Measurements from ENCODE around the gene BHLHE23. TPM values are rescaled to one million over a fixed set of nuclear protein-coding genes. Genes with fewer than 3 reads are reported as not detected.

The BHLHE23 gene
- total and polyA plus RNA-seq, 2 donors (not counting 1 experiment from before 2014, with no cell fraction given) = not detected

DNA sequence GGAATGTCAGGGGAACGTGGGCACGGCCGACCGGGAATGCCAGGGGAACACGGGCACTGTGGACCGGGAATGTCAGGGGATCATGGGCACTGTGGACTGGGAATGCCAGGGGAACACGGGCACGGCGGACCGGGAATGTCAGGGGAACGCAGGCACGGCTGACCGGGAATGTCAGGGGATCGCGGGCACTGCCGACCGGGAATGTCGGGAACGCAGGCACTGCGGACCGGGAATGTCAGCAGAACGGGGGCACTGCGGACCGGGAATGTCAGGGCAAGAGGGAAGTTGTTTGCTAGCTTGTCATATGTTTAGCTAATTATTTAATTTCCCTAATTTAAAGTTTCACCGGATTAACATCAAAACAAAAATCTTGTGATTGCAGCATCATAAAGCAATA is 37.4 kb upstream of the BHLHE23 start:
- no peak for TF ChIP-seq EZH2 (IDR thresholded peaks at IDR 0.05; ENCODE audit: low read length, missing control alignments)
- TF ChIP-seq, protein P1, sequence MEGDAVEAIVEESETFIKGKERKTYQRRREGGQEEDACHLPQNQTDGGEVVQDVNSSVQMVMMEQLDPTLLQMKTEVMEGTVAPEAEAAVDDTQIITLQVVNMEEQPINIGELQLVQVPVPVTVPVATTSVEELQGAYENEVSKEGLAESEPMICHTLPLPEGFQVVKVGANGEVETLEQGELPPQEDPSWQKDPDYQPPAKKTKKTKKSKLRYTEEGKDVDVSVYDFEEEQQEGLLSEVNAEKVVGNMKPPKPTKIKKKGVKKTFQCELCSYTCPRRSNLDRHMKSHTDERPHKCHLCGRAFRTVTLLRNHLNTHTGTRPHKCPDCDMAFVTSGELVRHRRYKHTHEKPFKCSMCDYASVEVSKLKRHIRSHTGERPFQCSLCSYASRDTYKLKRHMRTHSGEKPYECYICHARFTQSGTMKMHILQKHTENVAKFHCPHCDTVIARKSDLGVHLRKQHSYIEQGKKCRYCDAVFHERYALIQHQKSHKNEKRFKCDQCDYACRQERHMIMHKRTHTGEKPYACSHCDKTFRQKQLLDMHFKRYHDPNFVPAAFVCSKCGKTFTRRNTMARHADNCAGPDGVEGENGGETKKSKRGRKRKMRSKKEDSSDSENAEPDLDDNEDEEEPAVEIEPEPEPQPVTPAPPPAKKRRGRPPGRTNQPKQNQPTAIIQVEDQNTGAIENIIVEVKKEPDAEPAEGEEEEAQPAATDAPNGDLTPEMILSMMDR (conservative IDR thresholded peaks at IDR 0.05 in 1 of 2, IDR thresholded peaks at IDR 0.05 in 1 of 2; ENCODE audit: low read depth in 1 of 2, low read length in 2 of 2) = no peak
- Histone ChIP-seq H3K4me3 (replicated peaks in 1 of 4; ENCODE audit: control extremely low read depth in 1 of 4, insufficient read depth in 1 of 4, low read depth in 3 of 4, low read length in 4 of 4) (no peak overlapping the region), H3K27me3 (ENCODE audit: control insufficient read depth, insufficient read depth, low read length) (peaks cover 3% of the 10 kb centered on the region), H4K20me1 (ENCODE audit: control insufficient read depth, extremely low read depth, insufficient read depth, low read length) (no peaks in the 10 kb centered on the region), H3K27ac (ENCODE audit: insufficient read depth, low read length) (no peak overlapping the region), H3K79me2 (ENCODE audit: control insufficient read depth, insufficient read depth, low read length) (no peaks in the 10 kb centered on the region), H2AFZ (ENCODE audit: low read length) (no peak overlapping the region), H3K36me3 (ENCODE audit: control insufficient read depth, insufficient read depth, low read length) (no peaks in the 10 kb centered on the region), H3K4me2 (ENCODE audit: extremely low read depth, insufficient read depth, low read length) (no peak overlapping the region), H3K4me1 (ENCODE audit: control insufficient read depth, extremely low read depth, insufficient read depth, low read length) (no peaks in the 10 kb centered on the region), H3K9ac (ENCODE audit: insufficient read depth, low read length) (no peak overlapping the region), H3K9me3 (ENCODE audit: control insufficient read depth, insufficient read depth, low read depth, low read length) (no peaks in the 10 kb centered on the region)
- DNase-seq (ENCODE audit: low read depth in 2 of 2) = no peak

DNA sequence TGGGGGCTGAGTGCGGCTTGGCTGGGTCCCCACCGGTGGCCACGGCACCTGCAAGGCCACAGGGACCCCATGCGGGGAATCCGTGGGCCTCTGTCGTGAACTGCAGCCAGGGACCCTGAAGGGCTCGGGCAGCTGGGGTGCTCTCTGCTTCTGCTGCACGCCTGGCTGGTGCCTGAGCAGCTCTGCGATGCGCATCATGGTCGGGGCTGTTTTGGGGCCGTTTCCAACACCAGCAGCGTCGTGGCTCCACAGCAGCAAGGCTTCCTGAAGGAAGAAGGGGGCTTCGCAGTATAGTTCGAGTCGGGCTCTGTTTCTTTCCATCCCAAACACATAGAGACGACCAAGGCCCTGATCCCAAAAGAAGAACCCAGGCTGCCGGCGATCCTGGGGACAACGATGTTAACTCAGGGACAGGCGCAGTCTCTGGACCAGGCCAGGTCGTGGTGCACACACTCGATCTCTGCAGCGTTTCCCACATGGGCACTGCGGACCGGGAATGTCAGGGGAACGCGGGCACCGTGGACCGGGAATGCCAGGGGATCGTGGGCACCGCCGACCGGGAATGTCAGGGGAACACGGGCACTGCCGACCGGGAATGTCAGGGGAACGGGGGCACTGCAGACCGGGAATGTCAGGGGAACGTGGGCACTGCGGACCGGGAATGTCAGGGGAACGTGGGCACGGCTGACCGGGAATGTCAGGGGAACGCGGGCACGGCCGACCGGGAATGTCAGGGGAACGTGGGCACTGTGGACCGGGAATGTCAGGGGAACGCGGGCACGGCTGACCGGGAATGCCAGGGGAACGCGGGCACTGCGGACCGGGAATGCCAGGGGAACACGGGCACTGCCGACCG is 36.8 kb upstream of the BHLHE23 start:
- no peaks in the 10 kb centered on the region for H3K79me2 ChIP-seq (ENCODE audit: control insufficient read depth, insufficient read depth, low read length)
- peaks cover 3% of the 10 kb centered on the region for H3K27me3 ChIP-seq (ENCODE audit: control insufficient read depth, insufficient read depth, low read length)
- H3K4me1 ChIP-seq (ENCODE audit: control insufficient read depth, extremely low read depth, insufficient read depth, low read length) = no peaks in the 10 kb centered on the region
- no peak overlapping the region for H2AFZ ChIP-seq (ENCODE audit: low read length)
- no peak overlapping the region for H3K4me2 ChIP-seq (ENCODE audit: extremely low read depth, insufficient read depth, low read length)
- no peak overlapping the region for H3K9ac ChIP-seq (ENCODE audit: insufficient read depth, low read length)
- DNase-seq (ENCODE audit: low read depth in 2 of 2) = no peak
- no peak overlapping the region for H3K27ac ChIP-seq (ENCODE audit: insufficient read depth, low read length)
- no peaks in the 10 kb centered on the region for H3K36me3 ChIP-seq (ENCODE audit: control insufficient read depth, insufficient read depth, low read length)
- H3K4me3 ChIP-seq (replicated peaks in 1 of 4; ENCODE audit: control extremely low read depth in 1 of 4, insufficient read depth in 1 of 4, low read depth in 3 of 4, low read length in 4 of 4) = no peak overlapping the region
- no peaks in the 10 kb centered on the region for H3K9me3 ChIP-seq (ENCODE audit: control insufficient read depth, insufficient read depth, low read depth, low read length)
- TF ChIP-seq EZH2 (IDR thresholded peaks at IDR 0.05; ENCODE audit: low read length, missing control alignments) = no peak
- TF ChIP-seq, protein P1 (conservative IDR thresholded peaks at IDR 0.05 in 1 of 2, IDR thresholded peaks at IDR 0.05 in 1 of 2; ENCODE audit: low read depth in 1 of 2, low read length in 2 of 2) = no peak
- no peaks in the 10 kb centered on the region for H4K20me1 ChIP-seq (ENCODE audit: control insufficient read depth, extremely low read depth, insufficient read depth, low read length)

DNA sequence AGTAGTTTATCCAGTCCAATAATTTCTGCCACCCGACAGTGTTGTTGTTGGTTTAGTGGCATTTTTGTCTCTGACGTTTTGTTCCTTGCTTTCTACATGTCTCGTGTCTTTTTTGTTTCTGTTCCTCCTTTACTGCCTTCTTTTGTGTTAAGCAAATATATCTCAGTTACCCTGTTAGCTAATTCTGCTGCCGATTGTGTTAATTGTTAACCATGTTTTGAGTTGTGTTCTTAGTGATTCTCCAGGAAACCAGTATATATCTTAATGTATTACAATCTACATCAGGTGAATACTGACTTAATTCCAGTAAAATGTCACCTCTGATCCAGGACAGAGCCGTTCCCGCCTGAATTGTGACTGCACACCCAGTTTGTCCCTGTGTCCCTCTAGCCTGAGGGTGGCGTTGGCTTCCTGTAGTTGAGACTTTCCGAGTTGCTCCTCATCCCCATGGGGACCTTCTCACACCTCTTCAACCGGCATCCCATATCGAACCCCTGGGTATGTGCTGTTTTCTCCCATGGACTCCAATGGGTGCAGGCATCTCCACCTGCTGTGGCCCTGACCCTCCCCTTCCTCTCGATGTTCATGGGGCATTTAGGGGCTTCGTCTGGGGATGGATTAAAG is 35.8 kb upstream of the BHLHE23 start:
- Histone ChIP-seq H3K27me3 (ENCODE audit: control insufficient read depth, insufficient read depth, low read length) (peaks cover 3% of the 10 kb centered on the region), H3K4me3 (replicated peaks in 1 of 4; ENCODE audit: control extremely low read depth in 1 of 4, insufficient read depth in 1 of 4, low read depth in 3 of 4, low read length in 4 of 4) (no peak overlapping the region), H3K4me1 (ENCODE audit: control insufficient read depth, extremely low read depth, insufficient read depth, low read length) (no peaks in the 10 kb centered on the region), H3K4me2 (ENCODE audit: extremely low read depth, insufficient read depth, low read length) (no peak overlapping the region), H3K9ac (ENCODE audit: insufficient read depth, low read length) (no peak overlapping the region), H2AFZ (ENCODE audit: low read length) (no peak overlapping the region), H3K27ac (ENCODE audit: insufficient read depth, low read length) (no peak overlapping the region), H3K36me3 (ENCODE audit: control insufficient read depth, insufficient read depth, low read length) (no peaks in the 10 kb centered on the region), H3K79me2 (ENCODE audit: control insufficient read depth, insufficient read depth, low read length) (no peaks in the 10 kb centered on the region), H3K9me3 (ENCODE audit: control insufficient read depth, insufficient read depth, low read depth, low read length) (no peaks in the 10 kb centered on the region), H4K20me1 (ENCODE audit: control insufficient read depth, extremely low read depth, insufficient read depth, low read length) (no peaks in the 10 kb centered on the region)
- DNase-seq (ENCODE audit: low read depth in 2 of 2) = no peak
- no peak for TF ChIP-seq EZH2 (IDR thresholded peaks at IDR 0.05; ENCODE audit: low read length, missing control alignments)
- TF ChIP-seq, protein P1 (conservative IDR thresholded peaks at IDR 0.05 in 1 of 2, IDR thresholded peaks at IDR 0.05 in 1 of 2; ENCODE audit: low read depth in 1 of 2, low read length in 2 of 2) = no peak
